H1 (cell line): Measurements from ENCODE around the gene CAMTA1. TPM values are rescaled to one million over a fixed set of nuclear protein-coding genes. Genes with fewer than 3 reads are reported as not detected.

Source experiments
- CTCF ChIA-PET: fragments of 300-600 bp; sonication (Branson Sonifier 250); formaldehyde crosslinking; loops from one replicate; lab custom pipeline; 2021; ENCODE audit not compliant: partially characterized antibody; lab: Charles Lee
- POLR2A ChIA-PET: fragments of 300-600 bp; sonication (Branson Sonifier 250); formaldehyde crosslinking; loops from one replicate; lab custom pipeline; 2021; ENCODE audit warnings: inconsistent platforms; ENCODE audit not compliant: partially characterized antibody; lab: Charles Lee
- DNase-seq, 2 experiments: peaks; one replicate each; pipeline versions ENCODE4 v3.0.0 to v3.0.0-alpha.2; 2010 to 2022; ENCODE audit warnings: low spot score in 2 of 2, low read depth in 1 of 2, mixed read lengths in 1 of 2
- FAIRE-seq: peaks from 2 replicates; lab custom pipeline; 2011; peaks lifted over from hg19 to GRCh38; lab: Jason Lieb, UNC
- H2AFZ ChIP-seq: 2 replicates; pipeline ENCODE4 v1.8.1; 2012; ENCODE audit warnings: low read length, inconsistent platforms
- H2AK5ac ChIP-seq: 2 replicates; pipeline ENCODE4 v1.6.1; 2013; ENCODE audit warnings: low read depth, low read length
- H2BK120ac ChIP-seq: replicated peaks from 2 replicates; pipeline ENCODE3; 2013; ENCODE audit warnings: low read depth, low read length, inconsistent platforms
- H2BK12ac ChIP-seq: 2 replicates; pipeline ENCODE4 v1.6.1; 2013; ENCODE audit warnings: low read depth, low read length
- H2BK15ac ChIP-seq: 2 replicates; pipeline ENCODE4 v1.6.1; 2013; ENCODE audit warnings: low read length
- H2BK20ac ChIP-seq: 2 replicates; pipeline ENCODE4 v1.6.1; 2013; ENCODE audit warnings: low read length
- H2BK5ac ChIP-seq: 2 replicates; pipeline ENCODE4 v1.6.1; 2013; ENCODE audit warnings: low read depth, low read length
- H3K14ac ChIP-seq: 2 replicates; pipeline ENCODE4 v1.6.1; 2013; ENCODE audit warnings: inconsistent platforms; ENCODE audit not compliant: insufficient read length
- H3K18ac ChIP-seq: 2 replicates; pipeline ENCODE4 v1.6.1; 2013; ENCODE audit warnings: low read length; ENCODE audit errors: extremely low read depth
- H3K23ac ChIP-seq: 2 replicates; pipeline ENCODE4 v1.6.1; 2013; ENCODE audit warnings: inconsistent platforms; ENCODE audit not compliant: insufficient read length
- H3K23me2 ChIP-seq: 2 replicates; pipeline ENCODE4 v1.6.1; 2013; ENCODE audit warnings: low read depth, low read length
- H3K27ac ChIP-seq: 2 replicates; pipeline ENCODE4 v1.6.1; 2011; ENCODE audit warnings: low read depth, low read length, inconsistent platforms
- H3K27me3 ChIP-seq, 4 experiments: replicated peaks in 1 of 4; 1 replicate in 1 of 4; 2 replicates in 3 of 4; pipeline versions ENCODE4 v1.6.1 to v1.8.1; 2011 to 2013; ENCODE audit warnings: low read length in 3 of 4, mild to moderate bottlenecking in 3 of 4, inconsistent platforms in 2 of 4, mixed read lengths in 2 of 4, moderate library complexity in 1 of 4; ENCODE audit not compliant: control insufficient read depth in 3 of 4, insufficient read depth in 3 of 4; ENCODE audit errors: extremely low read depth in 1 of 4
- H3K36me3 ChIP-seq, 4 experiments: 2 replicates each; pipeline versions ENCODE4 v1.6.1 to v1.8.1; 2011 to 2013; ENCODE audit warnings: mild to moderate bottlenecking in 4 of 4, low read length in 3 of 4, moderate library complexity in 2 of 4, control low read depth in 1 of 4, inconsistent platforms in 1 of 4; ENCODE audit not compliant: insufficient read depth in 4 of 4, control insufficient read depth in 2 of 4
- H3K4ac ChIP-seq: replicated peaks from 2 replicates; pipeline ENCODE3; 2013; ENCODE audit warnings: low read length, low read depth, mixed read lengths, inconsistent platforms; ENCODE audit not compliant: insufficient read length
- H3K4me1 ChIP-seq, 4 experiments: replicated peaks in 1 of 4; 1 replicate in 1 of 4; 2 replicates in 3 of 4; pipeline versions ENCODE4 v1.6.1 to v1.8.1; 2011 to 2013; ENCODE audit warnings: low read length in 3 of 4, inconsistent platforms in 2 of 4, mixed read lengths in 1 of 4; ENCODE audit not compliant: insufficient read depth in 4 of 4, control insufficient read depth in 3 of 4
- H3K4me2 ChIP-seq, 2 experiments: 2 replicates each; pipeline versions ENCODE4 v1.6.1 to v1.8.1; 2011 to 2013; ENCODE audit warnings: low read depth in 2 of 2, low read length in 2 of 2, control low read depth in 1 of 2, inconsistent platforms in 1 of 2, mild to moderate bottlenecking in 1 of 2; ENCODE audit not compliant: insufficient read depth in 1 of 2
- H3K4me3 ChIP-seq, 4 experiments: fragments of 200-600, 300-600 bp in 1 of 4; sonication (generic), shearing (Covaris generic), sonication (Bioruptor Twin) in 1 of 4; 2 replicates each; pipeline versions ENCODE4 v1.5.1 to v1.8.1; 2011 to 2016; ENCODE audit warnings: low read length in 4 of 4, low read depth in 3 of 4, control low read depth in 2 of 4, inconsistent platforms in 2 of 4, mild to moderate bottlenecking in 2 of 4, mixed read lengths in 1 of 4, moderate library complexity in 1 of 4; ENCODE audit not compliant: insufficient read depth in 2 of 4; ENCODE audit errors: extremely low read depth in 1 of 4
- H3K56ac ChIP-seq: replicated peaks from 2 replicates; pipeline ENCODE3; 2013; ENCODE audit warnings: low read depth, mild to moderate bottlenecking, mixed read lengths, low read length, inconsistent platforms; ENCODE audit not compliant: insufficient read length
- H3K79me1 ChIP-seq: 2 replicates; pipeline ENCODE4 v1.6.1; 2013; ENCODE audit warnings: low read depth, low read length, control low read depth
- H3K79me2 ChIP-seq, 2 experiments: 2 replicates each; pipeline versions ENCODE4 v1.6.1 to v1.8.1; 2012 to 2013; ENCODE audit warnings: low read length in 2 of 2, mild to moderate bottlenecking in 2 of 2, inconsistent platforms in 1 of 2; ENCODE audit not compliant: insufficient read depth in 2 of 2, control insufficient read depth in 1 of 2
- H3K9ac ChIP-seq, 4 experiments: replicated peaks in 1 of 4; 1 replicate in 1 of 4; 2 replicates in 3 of 4; pipeline versions ENCODE4 v1.6.1 to v1.8.1; 2011 to 2013; ENCODE audit warnings: low read depth in 3 of 4, low read length in 3 of 4, control low read depth in 2 of 4, mild to moderate bottlenecking in 2 of 4, moderate library complexity in 2 of 4, inconsistent platforms in 1 of 4; ENCODE audit errors: extremely low read depth in 1 of 4
- H3K9me3 ChIP-seq, 2 experiments: 2 replicates each; pipeline versions ENCODE4 v1.6.1 to v1.8.1; 2012 to 2013; ENCODE audit warnings: mild to moderate bottlenecking in 2 of 2, moderate library complexity in 2 of 2, control low read depth in 1 of 2, inconsistent platforms in 1 of 2, low read depth in 1 of 2, low read length in 1 of 2, mixed read lengths in 1 of 2; ENCODE audit not compliant: insufficient read depth in 2 of 2
- H4K20me1 ChIP-seq, 2 experiments: replicated peaks in 1 of 2; 2 replicates each; pipeline versions ENCODE3 to v1.8.1; 2011 to 2013; ENCODE audit warnings: inconsistent platforms in 2 of 2, low read length in 2 of 2, mild to moderate bottlenecking in 1 of 2; ENCODE audit not compliant: insufficient read depth in 2 of 2, control insufficient read depth in 1 of 2
- H4K5ac ChIP-seq: 2 replicates; pipeline ENCODE4 v1.6.1; 2013; ENCODE audit warnings: low read length, low read depth, mixed read lengths, inconsistent platforms; ENCODE audit not compliant: insufficient read length
- H4K8ac ChIP-seq: 2 replicates; pipeline ENCODE4 v1.8.0; 2013; ENCODE audit warnings: mild to moderate bottlenecking, moderate library complexity, low read length, inconsistent platforms; ENCODE audit not compliant: insufficient read depth; ENCODE audit errors: extremely low read depth
- H4K91ac ChIP-seq: replicated peaks from 2 replicates; pipeline ENCODE3; 2013; ENCODE audit warnings: low read length, mixed read lengths, inconsistent platforms; ENCODE audit not compliant: insufficient read length
- CBX5 ChIP-seq: fragments of 300-800, 300-1000 bp; sonication (generic); IDR thresholded peaks from 2 replicates; pipeline ENCODE4 v1.7.1; 2016; ENCODE audit warnings: antibody characterized with exemption, low read length, low read depth
- CREB1 ChIP-seq: IDR thresholded peaks from 2 replicates; pipeline ENCODE4 v1.6.1; 2012; ENCODE audit warnings: inconsistent platforms
- FOSL1 ChIP-seq: IDR thresholded peaks from 2 replicates; pipeline ENCODE4 v1.6.1; 2011; ENCODE audit warnings: mild to moderate bottlenecking, low read depth, low read length, moderate library complexity; ENCODE audit not compliant: insufficient read depth
- NRF1 ChIP-seq: IDR thresholded peaks from 2 replicates; pipeline ENCODE4 v1.6.1; 2011; ENCODE audit warnings: mild to moderate bottlenecking, low read depth, low read length, improper control_type of control experiment
- RFX5 ChIP-seq: IDR thresholded peaks from 2 replicates; pipeline ENCODE4 v1.6.1; 2011; ENCODE audit warnings: low read depth, low read length, improper control_type of control experiment, borderline replicate concordance
- RXRA ChIP-seq: IDR thresholded peaks from 2 replicates; pipeline ENCODE4 v1.6.1; 2011; ENCODE audit warnings: low read depth, mild to moderate bottlenecking, low read length, moderate library complexity; ENCODE audit not compliant: insufficient read depth
- WGBS, 2 experiments: shearing (Covaris generic) in 1 of 2; methylation state at CpG; one replicate each; pipeline versions ENCODE4 v1.1.6 to v1.1.7; 2013 to 2015; ENCODE audit warnings: low lambda C conversion rate in 2 of 2, mixed read lengths in 2 of 2, inconsistent platforms in 1 of 2, low coverage in 1 of 2, missing lambda C conversion rate in 1 of 2; ENCODE audit not compliant: insufficient replicate concordance in 2 of 2, insufficient coverage in 1 of 2, insufficient read length in 1 of 2; ENCODE audit errors: extremely low coverage in 1 of 2, missing lambda C conversion rate in 1 of 2; 5-methylcytosine and 5-hydroxymethylcytosine counted together
- polyA plus RNA-seq, 7 experiments: library from polyadenylated mRNA; depleted of rRNA in 3 of 7; stranded (reverse) in 5 of 7; unstranded in 2 of 7; fragments of >200 nt in 5 of 7; fragments of 200-250 nt in 2 of 7; gene quantifications; 1 replicate in 5 of 7; 2 replicates in 1 of 7; 4 replicates in 1 of 7; pipeline versions ENCODE4 v1.2.1 to v1.2.3, GENCODE V29; 2011 to 2013; ENCODE audit warnings: missing spikeins in 2 of 7, mixed read lengths in 2 of 7
- total RNA-seq: library from RNA; stranded (reverse); fragmentation: NEBNext Ultra II Directional; extraction: Animal tissue kit (Norgen Biotek cat#: 25700); gene quantifications from 2 replicates; pipeline ENCODE4 v1.2.1, GENCODE V29; 2021
- TF ChIP-seq, protein P1 (sequence below): IDR thresholded peaks from 2 replicates; pipeline ENCODE4 v1.6.1; 2011; ENCODE audit warnings: low read depth, mild to moderate bottlenecking, low read length; ENCODE audit not compliant: insufficient read depth

Gene CAMTA1
- total and polyA plus RNA-seq, 2 of the 8 experiments (the other 6 are each of a cell fraction or from before 2014, with no cell fraction given), result 65.0 to 119 TPM

DNA sequence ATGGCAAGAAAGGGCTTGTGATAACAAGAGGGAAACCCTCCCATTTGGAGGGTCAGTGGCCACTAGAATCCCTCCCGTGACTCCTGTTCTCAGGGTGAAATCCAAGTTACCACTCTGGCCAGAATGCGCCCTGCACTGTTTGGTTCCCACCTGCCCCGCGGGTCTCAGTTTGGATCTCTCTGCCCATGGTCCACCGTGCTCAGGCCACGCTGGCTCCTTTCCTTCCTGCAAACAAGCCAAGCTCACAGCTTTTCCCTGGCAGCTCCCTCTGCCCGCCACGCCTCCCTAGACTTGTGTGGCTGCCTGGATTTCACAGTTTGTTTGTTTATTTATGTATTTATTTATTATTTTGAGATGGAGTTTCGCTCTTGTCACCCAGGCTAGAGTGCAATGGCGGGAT lies 806.3 kb downstream of the CAMTA1 start:
- no peak overlapping the region for H3K56ac ChIP-seq
- DNase-seq (no peak), FAIRE-seq (no peak)
- no peak overlapping the region for H2AFZ ChIP-seq
- no peak overlapping the region for H2AK5ac ChIP-seq
- H4K8ac ChIP-seq, result no peak overlapping the region
- no peak overlapping the region for H2BK20ac ChIP-seq
- WGBS, 2 experiments, result 92% methylated on average over 10 of the region's 10 CpGs; no CpG with 5 or more reads in 1 of the 2 experiments
- H3K23ac ChIP-seq, result no peak overlapping the region
- no peaks in the 10 kb centered on the region for H3K27me3 ChIP-seq
- no peak overlapping the region for H3K4me2 ChIP-seq
- H3K79me2 ChIP-seq, result no peaks in the 10 kb centered on the region
- no peak overlapping the region for H3K9ac ChIP-seq
- no peak overlapping the region for H3K14ac ChIP-seq
- no peaks in the 10 kb centered on the region for H4K20me1 ChIP-seq
- H3K27ac ChIP-seq, result no peak overlapping the region
- no peak overlapping the region for H3K4ac ChIP-seq
- H4K91ac ChIP-seq, result no peak overlapping the region
- no peak overlapping the region for H2BK12ac ChIP-seq
- ChIA-PET POLR2A (no interaction called here), CTCF (interaction anchor here (0.9 to 2.0 kb wide), 6 partner anchors 8 to 549 kb away, joined by 3 to 5 read pairs (median 3); no protein-coding TSS in a partner anchor)
- no peaks in the 10 kb centered on the region for H3K9me3 ChIP-seq
- no peaks in the 10 kb centered on the region; a peak in 1 of 7 replicates for H3K4me1 ChIP-seq
- no peak overlapping the region for H2BK120ac ChIP-seq
- no peak overlapping the region for H2BK15ac ChIP-seq
- H3K23me2 ChIP-seq, result no peaks in the 10 kb centered on the region
- H3K18ac ChIP-seq, result no peak overlapping the region
- H3K4me3 ChIP-seq, result no peak overlapping the region
- H3K36me3 ChIP-seq, result no peaks in the 10 kb centered on the region
- H2BK5ac ChIP-seq, result no peak overlapping the region
- H3K79me1 ChIP-seq, result no peaks in the 10 kb centered on the region
- H4K5ac ChIP-seq, result no peak overlapping the region
- TF ChIP-seq NRF1 (no peak), RFX5 (no peak), FOSL1 (no peak), RXRA (no peak), CBX5 (no peak), CREB1 (no peak)
- TF ChIP-seq, protein P1, sequence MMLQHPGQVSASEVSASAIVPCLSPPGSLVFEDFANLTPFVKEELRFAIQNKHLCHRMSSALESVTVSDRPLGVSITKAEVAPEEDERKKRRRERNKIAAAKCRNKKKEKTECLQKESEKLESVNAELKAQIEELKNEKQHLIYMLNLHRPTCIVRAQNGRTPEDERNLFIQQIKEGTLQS, result no peak
